H9 (cell line): ENCODE results near the gene TBRG1. TPM values are rescaled to one million over a fixed set of nuclear protein-coding genes. Genes with fewer than 3 reads are reported as not detected.

Experiments used
- DNase-seq: peaks from one replicate; pipeline ENCODE4 v3.0.0-alpha.2; 2017
- H2AFZ ChIP-seq: one replicate; pipeline ENCODE4 v1.6.1; 2013; ENCODE audit warnings: mild to moderate bottlenecking, low read length, control low read depth, moderate library complexity
- H2AK5ac ChIP-seq: 2 replicates; pipeline ENCODE4 v1.6.1; 2013; ENCODE audit warnings: low read length, control low read depth, mixed read lengths; ENCODE audit not compliant: insufficient read length
- H2BK120ac ChIP-seq: one replicate; pipeline ENCODE4 v1.6.1; 2013; ENCODE audit warnings: low read depth, mild to moderate bottlenecking, low read length, control low read depth, inconsistent platforms; ENCODE audit not compliant: poor library complexity, severe bottlenecking
- H2BK12ac ChIP-seq: 2 replicates; pipeline ENCODE4 v1.6.1; 2013; ENCODE audit warnings: low read length, control low read depth, mixed read lengths, low read depth; ENCODE audit not compliant: insufficient read length
- H2BK15ac ChIP-seq: 2 replicates; pipeline ENCODE4 v1.6.1; 2013; ENCODE audit warnings: low read depth, low read length, control low read depth
- H2BK20ac ChIP-seq: one replicate; pipeline ENCODE4 v1.6.1; 2013; ENCODE audit warnings: low read depth, mild to moderate bottlenecking, low read length, control low read depth, inconsistent platforms; ENCODE audit not compliant: poor library complexity, severe bottlenecking
- H2BK5ac ChIP-seq: 2 replicates; pipeline ENCODE4 v1.6.1; 2013; ENCODE audit warnings: low read length, control low read depth, mixed read lengths; ENCODE audit not compliant: insufficient read length
- H3K14ac ChIP-seq: 2 replicates; pipeline ENCODE4 v1.6.1; 2013; ENCODE audit warnings: low read length, control low read depth; ENCODE audit not compliant: insufficient read depth
- H3K18ac ChIP-seq: 2 replicates; pipeline ENCODE4 v1.6.1; 2013; ENCODE audit warnings: low read depth, mild to moderate bottlenecking, mixed read lengths, low read length, control low read depth; ENCODE audit not compliant: insufficient read length
- H3K23ac ChIP-seq: 2 replicates; pipeline ENCODE4 v1.6.1; 2013; ENCODE audit warnings: low read length, control low read depth, mixed read lengths, low read depth; ENCODE audit not compliant: insufficient read length
- H3K23me2 ChIP-seq: 2 replicates; pipeline ENCODE4 v1.6.1; 2013; ENCODE audit warnings: low read depth, mild to moderate bottlenecking, mixed read lengths, low read length, control low read depth; ENCODE audit not compliant: insufficient read length, poor library complexity, severe bottlenecking
- H3K27ac ChIP-seq: 2 replicates; pipeline ENCODE4 v1.5.1; 2013; ENCODE audit warnings: low read length, control low read depth, mixed read lengths, low read depth; ENCODE audit not compliant: insufficient read length
- H3K27me3 ChIP-seq: 2 replicates; pipeline ENCODE4 v1.6.1; 2013; ENCODE audit warnings: low read length, control low read depth, inconsistent platforms; ENCODE audit not compliant: insufficient read depth
- H3K4ac ChIP-seq: 2 replicates; pipeline ENCODE4 v1.6.1; 2013; ENCODE audit warnings: low read depth, mild to moderate bottlenecking, control low read depth, inconsistent platforms, low read length, moderate library complexity
- H3K4me1 ChIP-seq: 2 replicates; pipeline ENCODE4 v1.6.1; 2013; ENCODE audit warnings: low read length, control low read depth, inconsistent platforms; ENCODE audit not compliant: insufficient read depth
- H3K4me2 ChIP-seq: 2 replicates; pipeline ENCODE4 v1.6.1; 2013; ENCODE audit warnings: low read length, control low read depth, mixed read lengths; ENCODE audit not compliant: insufficient read length, insufficient read depth
- H3K56ac ChIP-seq: 2 replicates; pipeline ENCODE4 v1.6.1; 2013; ENCODE audit warnings: low read depth, mild to moderate bottlenecking, mixed read lengths, low read length, control low read depth; ENCODE audit not compliant: insufficient read length
- H3K79me1 ChIP-seq: 2 replicates; pipeline ENCODE4 v1.6.1; 2013; ENCODE audit warnings: low read depth, mild to moderate bottlenecking, moderate library complexity, low read length, control low read depth, inconsistent platforms; ENCODE audit not compliant: insufficient read depth, poor library complexity, severe bottlenecking
- H3K79me2 ChIP-seq: 2 replicates; pipeline ENCODE4 v1.6.1; 2013; ENCODE audit warnings: low read length, control low read depth, inconsistent platforms; ENCODE audit not compliant: insufficient read depth
- H3K9ac ChIP-seq: 2 replicates; pipeline ENCODE4 v1.6.1; 2013; ENCODE audit warnings: low read length, control low read depth, mixed read lengths; ENCODE audit not compliant: insufficient read length; ENCODE audit errors: extremely low read depth
- H3K9me3 ChIP-seq: one replicate; pipeline ENCODE4 v1.6.1; 2013; ENCODE audit warnings: low read depth, low read length, inconsistent platforms; ENCODE audit not compliant: control insufficient read depth
- H3T11ph ChIP-seq: one replicate; pipeline ENCODE4 v1.6.1; 2013; ENCODE audit warnings: mild to moderate bottlenecking, low read length, control low read depth, inconsistent platforms
- H4K20me1 ChIP-seq: one replicate; pipeline ENCODE4 v1.6.1; 2013; ENCODE audit not compliant: control insufficient read depth, insufficient read length, insufficient read depth
- H4K5ac ChIP-seq: 2 replicates; pipeline ENCODE4 v1.6.1; 2013; ENCODE audit warnings: low read depth, mild to moderate bottlenecking, mixed read lengths, low read length, control low read depth; ENCODE audit not compliant: insufficient read length
- H4K8ac ChIP-seq: replicated peaks from 2 replicates; pipeline ENCODE4 v1.6.1; 2013; ENCODE audit warnings: low read length, control low read depth, mixed read lengths, low read depth; ENCODE audit not compliant: insufficient read length
- H4K91ac ChIP-seq: 2 replicates; pipeline ENCODE4 v1.6.1; 2013; ENCODE audit warnings: low read depth, mild to moderate bottlenecking, moderate library complexity, mixed read lengths, low read length, control low read depth; ENCODE audit not compliant: insufficient read length
- H3K27ac Mint-ChIP-seq, 3 experiments: 2 replicates in 2 of 3; 3 replicates in 1 of 3; pipeline ENCODE4 v1.8.0; 2020 to 2021; ENCODE audit warnings: mixed read lengths in 3 of 3, mild to moderate bottlenecking in 1 of 3, moderate library complexity in 1 of 3
- H3K27me3 Mint-ChIP-seq: 2 replicates; pipeline ENCODE4 v1.8.0; 2021; ENCODE audit warnings: low read depth, mild to moderate bottlenecking, moderate library complexity, mixed read lengths
- H3K36me3 Mint-ChIP-seq, 3 experiments: 2 replicates in 2 of 3; 3 replicates in 1 of 3; pipeline ENCODE4 v1.8.0; 2020 to 2021; ENCODE audit warnings: low read depth in 3 of 3, mixed read lengths in 3 of 3; ENCODE audit not compliant: insufficient read depth in 1 of 3
- H3K4me1 Mint-ChIP-seq, 2 experiments: 2 replicates each; pipeline ENCODE4 v1.8.0; 2020; ENCODE audit warnings: mixed read lengths in 2 of 2
- H3K4me3 Mint-ChIP-seq, 2 experiments: 2 replicates in 1 of 2; 3 replicates in 1 of 2; pipeline ENCODE4 v1.8.0; 2020 to 2021; ENCODE audit warnings: mild to moderate bottlenecking in 2 of 2, mixed read lengths in 2 of 2, moderate library complexity in 1 of 2
- H3K9me3 Mint-ChIP-seq, 2 experiments: 2 replicates in 1 of 2; 3 replicates in 1 of 2; pipeline ENCODE4 v1.8.0; 2020; ENCODE audit warnings: mild to moderate bottlenecking in 2 of 2, mixed read lengths in 2 of 2, moderate library complexity in 1 of 2
- CTCF ChIP-seq: fragments of 200-600 bp; sonication (generic); conservative IDR thresholded peaks from 3 replicates; pipeline ENCODE4 v1.8.0; 2021; ENCODE audit warnings: antibody characterized with exemption, mild to moderate bottlenecking
- WGBS: extraction: QIAGEN DNeasy Blood & Tissue Kit; methylation state at CpG from one replicate; pipeline ENCODE4 v1.1.7; 2013; ENCODE audit warnings: missing lambda C conversion rate, low lambda C conversion rate, mixed read lengths; ENCODE audit not compliant: insufficient read length; ENCODE audit errors: extremely low coverage; 5-methylcytosine and 5-hydroxymethylcytosine counted together
- total RNA-seq: library from RNA; stranded (reverse); gene quantifications from 2 replicates; pipeline ENCODE4 v1.2.1, GENCODE V29; 2021

TBRG1 gene
- total RNA-seq, 1 experiment from 2014 or later: 23.9 TPM

GRCh38 chr11:124674571-124674970 is 51.9 kb downstream of the TBRG1 start:
- Histone ChIP-seq H3K79me2 (no peaks in the 10 kb centered on the region), H3K56ac (no peak overlapping the region), H2BK5ac (no peak overlapping the region), H3K9me3 (no peaks in the 10 kb centered on the region), H3K27ac (no peak overlapping the region), H2BK120ac (no peak overlapping the region), H3K27me3 (peaks cover 6% of the 10 kb centered on the region), H2AK5ac (no peak overlapping the region), H2AFZ (no peak overlapping the region), H3K9ac (no peak overlapping the region), H3K4me2 (peak overlapping the region; percentile 57), H3K23me2 (peaks cover 12% of the 10 kb centered on the region), H4K8ac (no peak overlapping the region), H2BK15ac (no peak overlapping the region), H3K23ac (no peak overlapping the region), H3K4ac (no peak overlapping the region), H3K18ac (no peak overlapping the region), H2BK20ac (no peak overlapping the region), H3T11ph (no peak overlapping the region), H2BK12ac (no peak overlapping the region), H3K14ac (no peak overlapping the region; the same call in 1 of the 2 replicates), H3K79me1 (no peaks in the 10 kb centered on the region), H4K5ac (no peak overlapping the region), H4K20me1 (no peaks in the 10 kb centered on the region), H3K4me1 (no peaks in the 10 kb centered on the region), H4K91ac (no peak overlapping the region)
- H3K4me1 Mint-ChIP-seq: peaks cover 7 to 14% of the 10 kb centered on the region in 2 experiments
- peak overlapping the region; percentile 87 to 93 for H3K4me3 Mint-ChIP-seq
- TF ChIP-seq CTCF: no peak
- no peak for DNase-seq
- H3K27ac Mint-ChIP-seq: peak overlapping the region in 1 of 3 experiments; percentile 97; a peak in 1 of 7 replicates
- no CpG with 5 or more reads among the region's 5 CpGs for WGBS
- peaks cover 13% of the 10 kb centered on the region for H3K27me3 Mint-ChIP-seq
- H3K36me3 Mint-ChIP-seq: no peaks in the 10 kb centered on the region
- no peaks in the 10 kb centered on the region for H3K9me3 Mint-ChIP-seq
